Dermis blood vessel endothelial cell (primary cell): ENCODE data around the gene RAP1A. TPM values are rescaled to one million over a fixed set of nuclear protein-coding genes. Genes with fewer than 3 reads are reported as not detected.
"Not testable (repeated sequence)": the region's sequence is repeated elsewhere in the genome, so short reads cannot be mapped to it uniquely, and the experiment has no call there.

ENCODE experiments used
- DNase-seq: peaks from one replicate; pipeline ENCODE4 v3.0.0; 2010
- total RNA-seq: library from RNA; depleted of rRNA; stranded (reverse); fragments of >200 nt; gene quantifications from 2 replicates; pipeline ENCODE4 v1.2.3, GENCODE V29; 2014

Gene RAP1A
- total RNA-seq, 1 donor from 2014 or later = 21.1 TPM

DNA sequence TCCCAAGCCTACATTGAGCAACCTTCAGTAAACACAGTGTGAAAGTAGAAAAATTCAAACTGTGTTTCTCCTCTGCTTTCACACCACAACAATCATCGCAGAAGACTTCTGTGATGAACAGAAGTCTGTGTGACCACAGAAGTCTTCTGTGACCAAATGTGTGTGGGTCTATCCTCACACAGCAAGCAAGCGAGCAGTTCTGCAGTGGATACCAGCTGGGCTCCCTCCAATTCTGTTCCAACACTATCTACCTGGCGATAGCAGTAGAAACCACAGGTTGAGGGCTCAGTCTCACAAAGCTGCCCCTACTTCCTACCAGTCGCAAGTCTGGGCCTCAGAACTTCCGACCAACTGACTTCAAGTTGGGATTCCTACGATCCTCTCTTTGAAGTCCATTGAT, 21.0 kb upstream of the RAP1A start:
- no peak for DNase-seq

DNA sequence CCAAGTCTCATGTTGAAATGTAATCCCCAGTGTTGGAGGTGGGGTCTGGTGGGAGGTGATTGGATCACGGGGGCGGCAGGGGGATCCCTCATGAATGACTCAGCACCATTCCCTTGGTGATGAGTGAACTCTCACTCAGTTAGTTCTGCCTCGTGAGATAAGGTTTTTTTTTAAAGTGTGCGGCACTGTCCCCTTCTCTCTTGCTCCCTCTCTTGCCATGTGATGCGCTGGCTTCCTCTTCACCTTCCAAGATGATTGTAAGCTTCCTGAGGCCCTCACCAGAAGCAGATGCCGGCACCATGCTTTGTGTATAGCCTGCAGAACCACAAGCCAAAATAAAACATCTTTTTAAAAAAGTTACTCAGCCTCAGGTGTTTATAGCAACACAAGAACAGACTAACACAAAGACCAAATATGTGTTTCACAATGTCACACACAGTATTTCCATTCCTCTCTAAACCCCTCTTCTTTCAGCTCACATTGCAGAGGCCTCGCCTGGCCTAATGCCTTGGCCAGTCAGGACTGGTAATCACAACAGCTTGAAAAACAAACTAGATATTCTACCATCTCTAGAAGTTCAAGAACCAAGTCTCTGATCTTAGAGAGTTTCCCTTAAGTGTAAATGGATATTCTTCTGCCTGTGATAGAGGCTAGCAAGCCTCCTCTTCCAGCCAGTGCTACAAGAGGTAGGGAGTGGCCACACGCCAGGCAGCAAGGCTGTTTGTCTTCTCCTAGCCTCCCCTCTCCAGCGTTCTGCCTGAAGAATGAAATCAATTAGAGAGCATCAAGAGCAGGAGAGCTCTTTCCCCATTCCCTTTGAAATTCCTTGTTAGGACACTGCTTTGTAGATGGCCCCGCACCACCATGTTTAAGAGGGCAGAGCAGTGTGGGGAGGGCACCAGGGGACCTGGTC, 19.6 kb upstream of the RAP1A start:
- DNase-seq = no peak

DNA sequence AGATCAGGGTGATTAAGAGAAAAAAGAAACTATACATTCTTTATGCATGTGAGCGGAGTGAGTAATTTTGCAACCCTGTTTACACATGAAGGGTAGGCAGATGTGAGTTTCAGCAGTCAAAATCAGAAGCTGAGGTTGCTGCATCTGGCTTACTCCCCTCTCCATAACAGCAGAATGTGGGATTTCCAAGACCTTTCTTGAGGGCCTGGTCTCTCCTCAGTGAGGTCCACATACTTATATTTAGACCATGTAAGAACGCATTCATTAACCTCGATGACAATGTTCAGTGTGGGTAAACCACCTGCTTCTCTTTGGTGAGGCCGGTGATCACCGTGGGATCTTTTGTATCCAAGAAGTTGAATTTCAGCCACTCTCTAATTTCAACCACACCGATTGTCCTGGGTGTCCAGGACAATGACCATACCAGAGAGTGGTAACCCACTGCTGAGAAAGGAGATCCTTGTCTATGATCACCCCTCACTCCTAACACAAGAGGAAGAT, 18.7 kb upstream of the RAP1A start:
- no peak for DNase-seq

DNA sequence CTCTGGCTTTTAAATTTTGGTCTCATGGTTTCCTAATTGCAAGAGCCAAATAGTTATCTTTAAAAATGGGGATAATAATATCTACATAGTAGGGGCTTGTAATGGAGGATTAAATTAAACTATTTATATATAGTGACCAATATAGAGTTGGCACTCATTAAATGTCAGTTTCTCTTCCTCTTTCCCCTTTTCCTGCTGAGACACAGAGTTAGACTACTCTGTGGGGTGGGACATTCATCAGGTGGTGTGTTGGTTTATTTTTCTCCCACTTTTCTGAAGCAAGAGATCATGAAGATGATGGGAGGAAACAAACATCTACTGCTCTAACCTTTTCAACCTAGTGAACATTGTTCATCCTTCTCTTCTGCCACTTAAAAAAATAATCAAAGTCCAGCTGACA, 17.3 kb upstream of the RAP1A start:
- DNase-seq = no peak

DNA sequence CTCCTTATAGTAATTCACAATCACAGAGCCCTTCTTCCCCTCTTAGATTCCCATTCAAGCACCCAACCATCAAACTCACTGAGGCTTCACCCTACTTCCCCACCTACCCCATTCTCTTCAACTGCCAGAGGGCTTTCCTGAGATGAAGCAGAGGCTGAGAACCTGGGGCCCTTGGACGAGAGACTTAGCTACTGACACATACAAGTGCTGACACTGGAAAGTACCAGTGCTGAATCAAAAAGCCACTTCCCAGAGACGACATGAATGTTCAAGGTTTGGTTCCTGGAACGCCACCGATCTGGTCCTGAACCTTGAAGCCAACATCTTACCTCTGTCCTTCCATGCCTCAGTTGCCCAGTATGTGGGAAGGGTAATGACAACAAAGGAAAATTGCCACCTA, 16.6 kb upstream of the RAP1A start:
- DNase-seq = no peak

DNA sequence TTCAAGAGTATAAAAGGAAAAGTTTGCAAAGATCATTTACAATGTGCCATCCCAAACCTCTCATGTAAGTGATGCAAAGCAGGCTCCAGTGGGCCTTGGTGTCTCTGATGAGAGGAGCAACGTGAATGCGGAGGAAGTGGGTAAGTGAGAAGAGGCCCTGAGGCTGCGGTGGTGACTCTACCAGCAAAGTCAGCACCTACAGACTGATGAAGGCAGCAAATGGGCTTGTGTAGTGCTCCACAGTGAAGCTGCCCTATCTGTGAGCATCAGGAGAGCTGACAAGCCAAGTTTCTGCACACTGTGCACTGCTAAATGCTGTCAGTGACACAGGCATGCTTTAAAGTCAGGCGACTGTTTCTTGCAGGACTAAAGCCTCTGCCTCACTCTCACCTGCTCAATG, 15.6 kb upstream of the RAP1A start:
- DNase-seq = no peak

DNA sequence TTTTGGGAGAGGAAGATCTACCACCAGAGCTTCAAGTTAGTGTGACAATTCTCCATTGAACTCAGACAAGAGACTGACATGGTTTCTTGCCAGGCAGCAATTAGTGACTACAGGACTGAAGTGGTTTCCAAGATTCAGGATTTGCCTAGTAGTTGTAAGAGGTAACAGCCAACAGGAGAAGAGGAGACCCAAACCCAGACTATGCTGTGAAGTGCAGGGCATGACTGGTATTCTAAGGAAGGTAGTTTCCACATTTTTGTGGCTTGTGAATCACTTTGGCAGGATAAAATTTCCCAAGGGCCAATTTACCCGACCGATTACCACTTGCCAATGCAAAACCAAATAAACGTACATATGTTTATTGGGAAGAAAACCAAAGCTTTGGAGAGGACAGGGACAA, 14.7 kb upstream of the RAP1A start:
- no peak for DNase-seq

DNA sequence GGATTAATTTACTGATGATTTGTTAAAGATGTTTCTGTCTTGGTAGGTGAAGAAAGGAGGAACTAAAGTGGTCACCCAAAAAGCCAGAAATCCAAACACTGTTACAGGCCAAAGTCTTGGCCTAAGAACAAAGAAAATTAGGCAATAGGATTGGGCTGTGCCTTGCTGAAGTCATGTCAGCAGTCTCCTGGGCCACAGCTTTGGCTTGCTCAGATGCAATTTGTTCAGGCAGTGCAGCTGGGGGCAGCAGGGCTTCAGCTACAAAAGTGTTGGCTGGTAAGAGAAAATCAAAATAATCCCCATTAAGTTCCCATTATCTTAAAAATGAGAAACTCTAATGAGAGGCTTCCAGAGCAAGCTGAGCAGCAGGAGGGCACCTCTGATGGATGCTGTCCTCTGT, 14.0 kb upstream of the RAP1A start:
- no peak for DNase-seq

DNA sequence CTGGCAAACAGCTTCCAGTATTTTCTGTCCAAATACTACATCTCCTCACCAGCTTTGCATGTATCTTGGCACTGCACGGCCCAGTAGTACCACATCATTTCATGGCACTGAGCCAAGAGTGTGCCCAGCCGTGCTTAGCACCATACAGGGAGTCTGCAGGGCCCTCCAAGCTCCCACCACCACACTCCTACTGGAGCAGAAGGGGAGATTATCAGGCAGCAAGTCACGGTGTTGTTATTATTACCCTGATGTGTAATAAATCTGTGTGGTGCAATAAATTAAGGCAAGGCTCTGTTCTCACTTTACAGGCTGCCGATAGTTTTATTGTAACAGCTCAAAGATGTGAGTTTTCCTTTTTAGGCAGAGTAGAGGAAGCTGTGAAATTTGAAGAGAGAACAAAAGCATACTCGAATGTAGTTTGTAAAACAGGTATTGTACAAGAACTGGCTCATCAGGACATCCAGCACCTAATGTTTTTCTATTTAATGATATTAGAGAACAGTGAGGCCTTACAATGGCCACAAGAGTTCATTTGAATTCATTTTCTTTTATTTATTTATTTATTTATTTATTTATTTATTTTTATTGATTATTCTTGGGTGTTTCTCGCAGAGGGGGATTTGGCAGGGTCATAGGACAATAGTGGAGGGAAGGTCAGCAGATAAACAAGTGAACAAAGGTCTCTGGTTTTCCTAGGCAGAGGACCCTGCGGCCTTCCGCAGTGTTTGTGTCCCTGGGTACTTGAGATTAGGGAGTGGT, 13.0 kb upstream of the RAP1A start:
- not testable (repeated sequence) for DNase-seq

DNA sequence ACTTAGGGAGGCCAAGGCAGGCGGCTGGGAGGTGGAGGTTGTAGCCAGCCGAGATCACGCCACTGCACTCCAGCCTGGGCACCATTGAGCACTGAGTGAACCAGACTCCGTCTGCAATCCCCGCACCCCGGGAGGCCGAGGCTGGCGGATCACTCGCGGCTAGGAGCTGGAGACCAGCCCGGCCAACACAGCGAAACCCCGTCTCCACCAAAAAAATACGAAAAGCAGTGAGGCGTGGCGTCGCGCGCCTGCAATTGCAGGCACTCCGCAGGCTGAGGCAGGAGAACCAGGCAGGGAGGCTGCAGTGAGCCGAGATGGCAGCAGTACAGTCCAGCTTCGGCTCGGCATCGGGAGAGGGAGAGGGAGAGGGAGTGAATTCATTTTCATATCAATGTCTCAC, 11.1 kb upstream of the RAP1A start:
- not testable (repeated sequence) for DNase-seq

DNA sequence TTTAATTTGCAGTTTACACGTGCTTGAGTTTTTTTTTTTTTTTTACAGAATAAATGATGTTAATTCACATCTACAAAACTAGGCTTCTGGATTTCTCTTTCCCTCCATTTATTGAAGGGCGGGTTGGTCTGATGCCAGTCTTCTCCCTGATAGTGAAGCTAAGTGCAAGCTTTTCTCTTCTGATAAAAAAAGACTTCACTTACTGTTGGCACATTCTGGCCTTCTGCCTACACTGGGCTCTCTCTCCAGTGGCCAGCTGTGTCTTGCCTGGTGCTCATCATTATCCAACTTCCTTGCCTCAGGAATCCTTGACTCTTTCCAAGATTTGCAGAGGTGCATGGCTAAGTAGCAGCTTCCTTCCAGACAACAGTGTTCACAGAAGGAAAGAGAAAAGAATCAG, 7.6 kb upstream of the RAP1A start:
- no peak for DNase-seq

DNA sequence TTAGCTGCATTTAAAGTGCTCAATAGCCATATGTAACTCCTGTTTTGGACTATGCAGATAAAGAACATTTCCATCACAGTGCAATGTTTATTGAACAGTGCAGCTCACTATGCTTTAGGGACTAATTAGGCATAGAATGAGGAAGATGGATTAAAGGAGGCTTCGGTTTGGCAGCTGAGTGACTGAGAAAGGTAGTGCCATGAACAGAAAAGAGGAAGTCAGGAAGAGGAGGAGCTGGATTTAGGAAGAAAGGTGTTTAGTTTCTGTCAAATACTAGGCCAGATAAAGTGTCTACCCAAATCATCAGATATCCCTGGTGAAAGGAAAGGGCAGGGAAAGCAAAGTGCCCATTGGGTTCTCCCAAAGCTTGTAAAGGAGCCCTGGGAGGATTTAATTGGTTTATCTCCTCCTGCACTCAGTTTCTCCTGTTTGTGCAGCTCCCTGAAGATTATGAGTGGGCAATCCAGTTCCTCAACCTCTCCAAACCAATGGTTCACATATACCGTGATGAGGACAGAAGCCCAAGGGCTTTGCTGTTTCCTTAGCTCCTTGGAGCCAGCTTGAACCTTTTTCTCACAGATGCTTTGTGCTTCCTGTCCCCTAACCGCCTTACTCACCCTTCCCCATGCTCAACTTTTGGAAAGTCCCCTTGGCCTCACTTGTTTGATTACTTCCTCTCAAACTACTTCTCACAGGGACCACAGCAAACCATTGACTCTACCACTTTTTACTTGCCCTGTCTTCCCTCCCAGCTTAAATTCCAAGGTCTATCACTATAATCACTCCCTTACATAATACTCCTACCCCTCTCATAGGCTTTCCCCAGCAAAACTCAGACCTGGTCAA, 3.5 kb upstream of the RAP1A start:
- peak; percentile 45 for DNase-seq

DNA sequence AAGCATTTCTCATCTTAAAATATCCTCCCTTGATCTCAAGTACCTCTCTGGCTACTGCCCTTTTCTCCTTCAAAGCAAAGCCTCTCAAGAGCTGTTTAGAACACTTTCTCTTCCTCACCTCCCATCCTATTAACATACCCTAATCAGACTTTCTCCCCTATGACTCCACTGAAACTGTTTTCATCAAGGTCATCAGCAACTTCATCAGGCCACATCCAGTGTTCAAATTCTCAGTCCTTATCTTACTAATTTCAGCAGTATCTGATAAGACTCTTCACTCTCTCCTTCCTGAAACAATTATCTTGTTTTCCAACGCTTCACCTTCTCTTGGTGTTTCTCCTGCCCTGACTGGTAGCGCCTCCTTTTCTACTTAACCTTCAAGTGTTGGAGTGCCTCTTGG, 1.5 kb upstream of the RAP1A start:
- DNase-seq = no peak

DNA sequence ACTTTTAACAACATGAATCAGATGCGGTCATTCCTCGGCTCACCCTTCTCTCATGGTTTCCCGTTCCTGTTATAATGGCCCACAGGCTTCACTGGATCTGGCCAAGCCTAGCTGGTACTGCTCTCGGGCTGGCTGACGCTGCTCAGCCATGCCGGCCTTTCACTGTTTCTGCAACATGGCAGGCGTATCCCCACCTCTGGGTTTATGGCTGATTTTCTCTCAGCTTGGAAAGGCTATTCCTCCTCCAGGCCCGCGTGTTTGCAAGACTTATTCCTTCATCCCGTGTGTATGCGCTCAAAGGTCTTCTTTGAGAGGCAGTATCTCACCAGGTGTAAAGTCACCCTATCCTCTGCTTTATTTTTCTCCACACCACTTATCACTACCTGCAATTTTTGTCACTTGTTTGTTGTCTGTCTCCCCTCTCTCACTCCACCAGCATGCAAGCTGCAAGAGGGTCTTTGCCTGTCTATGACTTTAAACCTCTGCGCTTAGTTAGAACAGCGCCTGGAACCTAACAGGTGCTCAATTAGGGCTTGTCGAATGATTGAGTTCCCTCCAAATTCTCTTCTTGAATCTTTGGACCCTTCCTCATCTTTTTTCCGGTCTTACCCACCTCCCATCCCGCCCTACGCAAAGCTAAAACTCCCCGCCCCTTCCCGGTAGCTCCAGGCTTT, 491 bp upstream of the RAP1A start:
- DNase-seq = no peak

DNA sequence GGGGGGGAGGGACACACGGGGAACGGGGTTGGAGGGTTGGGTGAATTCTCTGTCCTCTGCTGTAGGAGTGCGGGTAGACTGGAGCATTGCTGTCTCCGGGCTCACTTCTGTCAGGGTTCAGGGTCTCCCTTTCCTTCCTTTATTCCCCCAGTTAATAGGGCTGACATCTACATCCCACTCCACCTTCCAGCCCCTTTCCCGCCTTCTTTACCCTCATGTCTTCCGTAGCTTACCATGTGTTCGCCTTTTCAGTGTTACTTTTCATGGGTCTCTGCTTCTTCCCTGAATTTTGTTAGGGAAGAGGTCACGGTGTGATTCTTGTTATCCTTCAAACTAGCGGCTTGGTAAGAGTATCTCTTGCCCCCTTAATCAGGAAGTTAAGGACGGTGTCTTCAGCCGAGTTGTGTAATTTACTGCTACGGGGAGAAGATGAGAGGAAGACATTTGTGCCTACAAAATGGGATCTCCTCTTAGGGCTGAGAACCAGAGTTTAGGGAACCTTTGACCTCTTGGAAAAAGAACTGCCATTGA, 917 bp downstream of the RAP1A start:
- peak; percentile 33 for DNase-seq

DNA sequence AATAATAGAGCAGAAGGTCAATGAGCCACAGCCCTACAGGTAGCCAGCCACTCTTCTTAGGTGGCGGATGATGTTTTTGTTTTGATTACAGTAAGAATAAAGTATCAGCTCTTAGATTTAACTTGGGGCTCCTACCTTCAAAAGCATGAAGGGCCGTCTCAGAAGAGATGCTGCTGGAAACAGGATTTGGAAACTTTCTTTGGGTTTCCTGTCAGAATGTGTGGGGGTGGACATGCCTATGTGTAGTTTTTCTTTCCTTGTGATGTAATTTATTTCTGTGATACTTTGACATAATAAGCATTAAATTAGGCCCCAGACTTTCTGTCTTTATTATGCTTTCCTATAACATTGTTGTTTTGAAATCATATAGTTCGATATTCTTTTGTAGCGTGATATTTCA, 1.5 kb downstream of the RAP1A start:
- DNase-seq = peak; percentile 40

DNA sequence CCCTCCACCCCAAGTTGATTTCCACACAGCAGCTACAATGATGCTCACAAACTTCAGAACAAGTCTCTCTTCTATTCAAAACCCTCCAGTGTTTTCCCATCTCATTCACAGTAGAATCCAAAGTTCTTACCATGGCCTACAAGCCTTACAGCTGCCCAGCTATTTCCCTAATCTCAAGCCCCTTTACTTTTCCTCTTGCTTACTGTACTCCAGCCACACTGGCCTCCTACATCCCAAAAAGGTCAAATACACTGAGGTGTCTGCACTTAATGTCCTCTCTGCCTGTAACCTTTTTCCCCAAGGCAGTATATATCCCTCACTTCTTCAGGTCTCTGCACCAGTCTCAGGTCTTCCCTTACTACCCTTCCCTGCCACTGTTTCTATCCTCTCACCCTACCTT, 2.6 kb downstream of the RAP1A start:
- DNase-seq = no peak

DNA sequence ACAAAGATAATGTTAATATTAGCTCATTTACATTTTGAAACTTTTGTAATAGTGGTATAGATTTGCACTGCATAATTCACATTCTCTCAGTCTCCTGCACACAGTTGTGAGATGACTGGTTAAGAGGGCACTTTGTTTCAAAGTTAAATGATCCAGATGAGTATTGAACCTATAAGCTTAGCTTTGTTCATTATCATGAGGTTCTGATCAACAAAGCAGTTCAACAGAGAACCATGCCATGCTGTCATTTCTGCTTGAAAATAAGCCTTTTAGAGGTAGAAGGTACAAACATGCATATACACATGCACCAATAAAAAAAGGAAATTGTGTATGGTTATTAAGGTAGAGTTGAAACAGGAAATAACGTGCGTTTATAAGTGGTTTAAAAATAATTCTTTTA, 4.8 kb downstream of the RAP1A start:
- DNase-seq = no peak

DNA sequence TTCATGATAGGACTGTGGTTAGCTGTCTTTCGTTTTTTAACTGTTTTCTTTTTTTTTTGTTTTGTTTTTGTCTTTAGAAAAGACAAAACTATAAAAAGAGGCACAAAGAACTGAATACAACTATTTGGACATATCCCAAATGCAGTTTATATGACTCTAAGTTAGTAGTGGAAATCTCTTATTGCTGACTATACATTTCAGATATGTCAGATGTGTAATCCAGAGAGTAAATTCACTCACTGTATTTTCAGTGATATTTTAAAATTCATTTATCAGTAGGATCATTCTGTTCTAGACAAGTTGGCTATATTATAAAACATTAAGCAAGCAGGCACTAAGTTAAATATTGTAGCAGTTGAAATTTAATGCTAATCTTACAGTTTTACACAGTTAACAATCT, 5.7 kb downstream of the RAP1A start:
- DNase-seq = no peak

DNA sequence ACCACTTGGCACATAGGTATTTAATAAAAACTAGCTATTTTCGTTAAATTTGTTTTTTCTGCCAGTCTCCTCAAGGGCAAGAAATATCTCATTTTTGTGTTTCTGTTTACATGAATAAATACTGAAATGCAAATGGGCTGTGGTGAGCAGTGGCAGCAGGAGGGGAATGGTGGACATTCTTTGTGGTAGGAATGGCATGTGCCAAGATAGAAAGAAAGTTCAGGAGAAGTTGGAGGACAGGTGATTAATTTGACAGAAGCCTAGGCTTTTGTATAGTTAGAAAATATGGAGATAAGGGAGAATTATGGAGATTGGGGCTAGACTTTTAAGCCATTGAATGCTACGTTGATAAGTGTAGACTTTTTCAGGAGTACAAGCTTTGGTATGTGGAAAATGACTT, 8.6 kb downstream of the RAP1A start:
- no peak for DNase-seq

DNA sequence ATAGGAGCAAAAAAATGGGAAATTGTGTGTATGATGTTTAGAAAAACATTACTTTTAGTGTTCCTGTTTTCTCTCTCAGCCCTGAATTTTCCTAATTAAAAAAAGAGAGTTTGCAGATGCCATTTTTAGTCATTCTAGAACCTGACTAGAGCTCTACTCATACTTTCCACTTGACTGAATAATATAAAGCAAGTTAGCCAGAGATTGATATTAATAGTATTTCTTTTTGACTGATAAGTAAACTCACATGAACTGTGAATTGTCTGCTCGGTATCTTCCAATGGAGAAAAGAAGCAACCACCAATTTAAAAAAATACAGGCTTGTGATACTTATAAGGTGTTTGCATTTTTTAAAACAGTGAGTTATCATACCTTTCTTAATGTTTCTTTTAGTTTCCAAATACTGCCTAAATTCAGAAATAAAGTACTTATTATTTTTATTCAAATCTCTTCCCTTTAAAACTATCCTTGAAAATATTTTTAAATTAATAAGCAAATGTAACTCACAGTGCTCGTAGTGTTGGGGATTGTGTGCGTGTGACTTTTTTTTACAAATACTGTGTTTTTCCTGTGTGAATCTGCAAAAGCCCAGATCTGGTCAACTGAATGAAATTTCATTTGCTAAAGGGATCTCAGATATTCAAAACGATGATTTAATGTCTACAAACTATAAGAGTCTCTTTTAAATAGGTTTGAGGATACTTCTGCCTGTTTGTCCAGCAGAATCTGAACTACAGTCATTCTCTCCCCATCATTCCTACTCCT, 9.8 kb downstream of the RAP1A start:
- no peak for DNase-seq
